Skin of body (tissue), 2 donors: Measurements from ENCODE around the gene CIAO1. TPM values are rescaled to one million over a fixed set of nuclear protein-coding genes. Genes with fewer than 3 reads are reported as not detected.
"Not testable (repeated sequence)": the region's sequence is repeated elsewhere in the genome, so short reads cannot be mapped to it uniquely, and the experiment has no call there.

ENCODE experiments used
- DNase-seq: peaks from one replicate; lab custom pipeline; 2025; lab: John Stamatoyannopoulos, UW
- total RNA-seq: library from RNA; depleted of rRNA; stranded (reverse); fragments of >200 nt; gene quantifications from one replicate; pipeline ENCODE4 v1.2.3, GENCODE V29; 2014

CIAO1 gene
- total RNA-seq, 1 donor from 2014 or later, result 46.0 TPM

GRCh38 chr2:96249654-96250053 lies 16.4 kb upstream of the CIAO1 start:
- DNase-seq, result peak; percentile 62

DNA sequence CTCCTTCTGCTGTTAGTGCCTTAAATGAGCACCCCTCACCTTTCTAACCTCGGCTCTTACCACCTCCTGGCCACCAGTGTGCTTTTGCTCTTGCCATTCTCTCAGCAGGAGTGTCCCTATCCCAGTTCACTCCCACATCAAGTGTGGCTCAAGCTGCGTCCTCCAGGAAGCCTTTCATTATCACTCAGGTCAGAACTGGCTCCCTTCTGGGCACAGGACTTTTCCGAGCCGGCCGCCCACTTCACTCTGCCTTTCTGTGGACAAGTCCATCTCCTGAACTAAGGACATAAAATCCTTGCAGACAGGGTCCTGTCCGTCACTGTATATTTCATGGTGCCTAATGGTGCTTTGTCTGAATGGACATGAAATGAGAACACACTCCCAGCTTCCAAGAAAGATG lies 15.8 kb upstream of the CIAO1 start:
- no peak for DNase-seq

DNA sequence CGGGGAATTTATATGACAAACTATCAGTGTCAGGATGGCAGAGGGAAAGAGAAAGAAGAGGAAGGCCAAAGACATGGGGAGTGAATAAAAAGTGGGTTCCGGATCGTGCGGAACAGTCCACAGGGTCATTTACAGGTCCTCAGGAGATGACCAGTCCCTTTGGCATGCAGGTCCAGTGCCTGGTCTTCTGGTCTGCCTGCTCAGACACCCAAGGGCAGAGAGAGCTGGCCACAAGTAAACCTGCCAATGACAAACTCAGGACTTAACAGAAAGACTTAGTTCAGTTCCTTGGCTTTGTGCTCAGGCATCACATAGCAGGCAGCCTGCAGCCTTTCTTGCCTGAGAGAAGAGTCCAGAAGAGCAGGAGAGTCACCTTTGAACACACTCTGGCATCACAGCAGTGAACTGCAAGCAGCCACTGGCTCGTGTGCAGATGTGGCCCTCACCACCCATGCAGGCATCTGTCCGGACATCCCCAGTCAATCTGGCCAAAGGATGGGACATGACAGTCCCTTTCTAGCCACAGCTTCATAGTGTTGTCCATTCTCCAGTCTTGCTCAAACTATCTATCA lies 14.2 kb upstream of the CIAO1 start:
- DNase-seq, result no peak

GRCh38 chr2:96252526-96252925 lies 13.5 kb upstream of the CIAO1 start:
- DNase-seq, result no peak

DNA sequence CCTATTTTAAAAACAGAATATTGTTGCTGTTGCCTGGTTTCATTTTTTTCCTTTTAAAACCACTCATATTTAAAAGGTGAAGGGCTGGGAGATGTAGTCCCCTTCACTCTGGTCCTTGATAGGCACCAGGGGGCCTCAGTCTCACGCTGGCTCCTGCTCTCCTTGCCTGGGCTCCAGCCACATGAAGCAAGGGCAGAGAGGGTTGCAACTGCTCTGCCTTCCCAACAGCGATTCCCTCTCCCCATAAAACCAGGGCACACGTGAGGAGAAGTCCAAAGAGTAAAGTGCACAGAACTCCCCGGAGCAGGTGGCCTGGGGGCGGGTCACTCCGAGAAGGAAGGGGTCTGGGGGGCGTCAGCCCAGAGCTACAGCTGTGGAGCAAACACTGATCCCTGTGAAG lies 13.0 kb upstream of the CIAO1 start:
- no peak for DNase-seq

DNA sequence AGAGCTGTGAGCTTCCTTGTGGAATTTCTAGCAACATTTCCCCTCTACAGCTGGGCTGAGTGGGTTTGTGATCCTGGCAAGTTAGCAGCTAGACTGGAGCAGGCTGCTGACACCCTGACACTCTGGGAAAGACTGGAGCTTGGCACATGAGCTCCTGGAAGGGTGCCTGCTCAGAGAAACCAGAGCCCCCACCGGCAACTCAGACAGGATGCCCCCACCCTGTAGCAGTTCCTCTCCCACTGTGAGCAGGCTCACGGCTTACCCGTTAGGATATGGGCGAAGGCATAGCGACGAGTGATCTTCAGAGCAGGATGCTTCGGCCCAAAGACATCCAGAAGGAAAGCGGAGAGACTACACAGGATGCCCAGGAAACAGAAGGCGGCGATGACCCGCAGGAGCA lies 11.5 kb upstream of the CIAO1 start:
- no peak for DNase-seq

DNA sequence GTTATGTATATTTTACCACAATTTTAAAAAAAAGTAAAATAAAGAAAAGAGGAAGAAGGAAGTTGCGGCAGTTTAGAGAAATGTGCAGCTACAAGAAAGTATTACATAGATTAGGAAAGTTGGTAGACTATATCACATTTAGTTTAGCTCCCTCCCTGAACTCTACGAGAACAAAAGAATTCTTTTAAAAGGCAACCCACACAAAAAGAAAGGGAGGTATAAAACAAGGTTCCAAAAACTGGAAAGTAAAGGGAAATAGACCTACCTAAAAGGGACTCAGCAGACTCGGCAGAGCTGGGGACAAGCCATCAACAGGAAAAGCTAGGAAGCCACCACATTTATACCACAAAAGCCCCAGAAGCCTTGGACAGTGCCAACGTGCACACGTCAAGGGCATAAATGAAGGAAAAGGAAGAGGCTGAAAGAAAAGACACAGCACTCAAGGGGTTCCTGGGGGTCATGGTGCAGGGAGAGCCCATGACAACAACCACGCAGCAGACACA lies 9.4 kb upstream of the CIAO1 start:
- DNase-seq, result no peak

DNA sequence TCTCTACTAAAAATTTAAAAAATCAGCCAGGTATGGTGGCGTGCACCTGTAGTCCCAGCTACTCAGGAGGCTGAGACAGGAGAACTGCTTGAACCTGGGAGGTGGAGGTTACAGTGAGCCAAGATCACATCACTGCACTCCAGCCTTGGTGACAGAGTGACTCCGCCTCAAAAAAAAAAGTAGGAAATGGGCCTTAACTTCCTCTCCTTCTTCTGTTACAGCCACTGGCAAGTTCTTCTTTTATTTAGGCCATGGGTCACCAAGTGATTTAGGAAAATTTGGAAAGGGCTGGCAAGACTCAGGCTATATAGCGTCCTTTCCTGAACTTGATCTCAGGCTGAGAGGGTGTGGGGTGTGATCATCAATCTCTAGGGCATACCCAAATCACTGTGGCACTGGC lies 8.3 kb upstream of the CIAO1 start:
- not testable (repeated sequence) for DNase-seq

DNA sequence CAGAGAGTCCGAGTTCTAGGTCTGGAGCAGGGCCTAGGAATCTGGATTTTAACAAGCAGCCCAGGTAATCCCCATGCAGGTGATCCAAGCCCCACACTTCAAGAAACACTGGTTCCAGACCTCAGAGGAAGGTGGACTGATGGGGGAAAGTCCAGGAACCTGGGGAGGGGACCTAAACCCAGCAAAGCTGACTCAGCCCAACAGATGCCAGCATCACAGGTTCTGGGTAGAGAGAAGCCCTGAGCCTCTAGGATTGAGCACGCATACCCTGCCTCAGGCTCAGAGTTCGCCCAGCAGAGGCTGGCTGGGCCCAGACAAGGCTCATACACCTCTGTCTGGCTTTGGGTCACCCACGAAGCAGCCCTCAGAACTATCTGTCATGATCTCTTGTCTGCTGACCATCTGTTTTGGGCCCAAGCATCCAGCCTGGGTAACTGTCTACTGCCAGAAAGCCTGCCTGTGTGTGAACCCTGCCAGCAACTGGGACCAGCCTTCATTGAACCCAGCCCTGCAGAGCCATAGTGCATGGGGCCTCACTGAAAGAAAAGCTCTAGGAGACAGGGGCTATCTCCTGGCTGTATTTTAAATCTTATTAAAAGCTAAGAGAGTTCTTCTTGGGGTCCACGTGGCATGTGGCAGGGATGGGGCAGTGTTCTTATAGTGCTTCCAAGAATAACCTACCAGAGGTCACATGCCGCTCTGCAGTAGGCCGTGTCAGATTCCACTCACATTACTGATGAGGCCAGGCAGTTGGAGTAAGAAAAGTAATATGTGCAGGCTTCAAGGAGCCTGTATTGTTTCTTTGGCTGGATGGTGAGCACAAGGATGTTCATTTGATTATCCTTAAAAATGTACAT lies 7.6 kb upstream of the CIAO1 start:
- no peak for DNase-seq

- DNase-seq, result no peak
These were observed 6.5 kb upstream of the CIAO1 start for GRCh38 chr2:96259497-96259921.

DNA sequence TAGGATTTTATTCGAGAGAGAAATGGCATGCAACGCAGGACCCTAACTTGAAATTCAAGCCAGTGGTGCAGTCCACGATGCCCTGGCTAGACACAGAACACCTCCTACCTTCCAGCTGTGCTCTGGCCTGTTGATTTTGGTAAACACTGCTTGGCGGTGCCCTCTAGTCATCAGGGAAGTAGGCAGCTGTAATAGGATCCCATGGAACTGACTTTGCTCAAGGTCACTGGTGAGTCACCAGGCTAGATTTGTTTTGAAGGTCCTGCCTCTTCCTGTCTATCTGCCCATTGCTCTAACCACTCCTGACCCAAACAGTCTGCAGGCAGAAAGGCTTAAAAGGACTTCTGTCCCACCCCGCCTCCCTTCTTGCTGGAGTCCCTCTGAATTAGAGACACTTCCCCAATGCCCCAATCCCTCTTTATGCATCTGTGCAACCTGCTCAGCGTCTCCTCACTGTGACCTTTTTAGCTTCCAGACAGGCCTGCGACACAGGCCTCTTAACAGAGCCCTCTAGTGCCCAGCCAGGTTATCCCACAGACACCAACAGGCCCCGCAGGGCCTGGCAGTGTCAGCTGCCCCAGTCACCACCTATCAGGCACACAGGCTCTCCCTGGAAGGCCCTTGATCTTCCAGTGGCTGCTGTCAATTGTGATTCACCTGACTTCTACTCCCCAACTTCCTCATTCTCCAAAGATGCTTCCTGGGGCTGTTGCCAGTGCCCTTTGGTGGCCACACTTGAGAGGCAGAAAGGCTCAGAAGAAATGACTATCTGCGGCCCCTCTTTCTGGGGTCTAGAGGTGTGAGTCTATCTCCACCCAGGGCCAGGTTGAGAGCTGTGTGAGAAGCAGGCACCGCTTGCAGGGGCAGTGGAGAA lies 5.4 kb upstream of the CIAO1 start:
- DNase-seq, result no peak

- DNase-seq, result no peak
These were observed 4.6 kb upstream of the CIAO1 start for GRCh38 chr2:96261328-96262003.

DNA sequence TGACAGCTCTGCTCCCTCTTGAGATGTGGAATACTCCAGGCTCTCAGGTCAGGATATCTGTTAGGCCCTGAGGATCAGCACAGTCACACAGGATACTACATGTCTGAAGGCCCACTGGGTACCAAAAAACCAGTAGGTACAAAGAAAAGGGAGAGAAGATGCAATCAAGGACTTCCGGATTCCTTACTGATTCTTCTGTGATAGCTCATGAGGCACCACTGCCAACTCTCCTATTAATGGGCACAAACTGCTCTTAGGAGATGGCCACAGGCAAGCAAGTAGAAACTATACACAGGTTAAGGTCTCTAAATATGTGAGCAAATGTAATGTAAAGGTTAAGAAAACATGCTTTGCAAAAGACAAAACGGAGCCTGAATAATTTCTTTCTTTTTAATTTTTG lies 3.7 kb upstream of the CIAO1 start:
- no peak for DNase-seq

DNA sequence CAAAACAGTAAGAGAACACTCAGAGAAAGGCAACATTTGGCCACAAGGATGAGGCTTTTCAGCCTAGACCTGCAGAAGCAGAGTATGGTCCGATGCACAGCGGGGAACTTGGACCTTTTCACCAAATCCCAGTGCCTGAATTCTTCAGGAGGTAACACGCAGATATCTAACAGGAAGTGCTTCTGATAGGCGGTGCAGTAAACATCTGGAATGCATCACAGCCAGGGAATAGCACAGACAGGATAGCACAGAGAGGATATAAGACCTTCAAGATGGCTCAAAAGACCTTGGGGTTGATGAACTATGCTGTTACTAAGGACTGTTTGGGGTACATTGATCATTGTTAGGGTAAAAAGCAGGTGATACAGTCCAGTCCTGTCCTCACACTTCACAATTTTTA lies 1.9 kb upstream of the CIAO1 start:
- no peak for DNase-seq

GRCh38 chr2:96264656-96265348 lies 1.2 kb upstream of the CIAO1 start:
- no peak for DNase-seq

GRCh38 chr2:96265349-96265839 lies 631 bp upstream of the CIAO1 start:
- DNase-seq, result no peak

DNA sequence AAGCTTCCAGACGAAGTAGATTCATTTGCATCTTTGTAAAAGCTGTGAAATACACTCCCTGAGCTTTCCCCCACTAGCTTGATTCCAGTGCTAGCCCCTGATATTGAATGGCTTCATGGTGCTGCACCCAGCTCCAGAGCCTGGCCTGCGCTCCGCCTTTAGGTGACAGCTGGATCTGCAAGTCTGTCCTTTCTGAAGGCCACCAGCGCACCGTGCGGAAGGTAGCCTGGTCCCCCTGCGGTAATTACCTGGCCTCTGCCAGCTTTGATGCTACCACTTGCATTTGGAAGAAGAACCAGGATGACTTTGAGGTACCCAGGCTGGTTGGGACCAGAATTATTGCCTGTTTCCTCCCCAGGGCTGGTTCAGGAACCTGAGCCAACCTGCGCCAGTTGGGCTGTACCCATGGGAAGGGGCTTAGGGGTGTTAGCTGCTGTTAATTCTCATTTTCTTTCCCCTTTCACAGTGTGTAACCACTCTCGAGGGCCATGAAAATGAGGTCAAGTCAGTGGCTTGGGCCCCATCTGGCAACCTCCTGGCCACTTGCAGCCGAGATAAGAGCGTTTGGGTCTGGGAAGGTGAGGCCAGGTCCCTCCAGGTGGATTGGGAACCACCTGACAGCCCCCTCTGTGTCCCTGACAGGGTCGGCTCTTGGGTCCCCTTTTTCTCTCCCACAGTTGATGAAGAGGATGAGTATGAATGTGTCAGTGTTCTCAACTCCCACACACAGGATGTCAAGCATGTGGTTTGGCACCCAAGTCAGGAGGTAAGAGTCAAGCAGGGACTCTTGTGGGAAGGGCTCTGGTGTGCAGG lies 1.3 kb downstream of the CIAO1 start:
- peak; percentile 12 for DNase-seq

- DNase-seq, result no peak
These were observed 6.0 kb downstream of the CIAO1 start for GRCh38 chr2:96271995-96272394.

DNA sequence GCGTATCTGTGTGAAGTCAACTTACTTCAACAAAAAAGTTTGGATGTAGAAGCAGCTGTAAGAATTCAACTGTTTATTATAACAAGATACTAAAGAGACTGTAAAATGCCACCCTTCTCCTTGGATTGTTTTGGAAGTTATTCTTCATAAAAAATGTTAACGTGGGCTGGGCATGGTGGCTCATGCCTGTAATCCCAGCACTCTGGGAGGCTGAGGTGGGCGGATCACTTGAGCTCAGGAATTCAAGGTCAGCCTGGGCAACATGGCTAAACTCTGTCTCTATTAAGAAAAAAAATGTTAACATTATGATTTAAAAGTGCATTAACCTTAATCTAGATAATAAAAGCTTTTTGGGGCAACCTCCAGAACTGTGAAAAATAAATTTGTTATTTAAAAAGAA lies 7.7 kb downstream of the CIAO1 start:
- DNase-seq, result no peak
